H1 (cell line): ENCODE measurements around the gene ANKFY1. TPM values are rescaled to one million over a fixed set of nuclear protein-coding genes. Genes with fewer than 3 reads are reported as not detected.

Experiments used
- CTCF ChIA-PET: fragments of 300-600 bp; sonication (Branson Sonifier 250); formaldehyde crosslinking; loops from one replicate; lab custom pipeline; 2021; ENCODE audit not compliant: partially characterized antibody; lab: Charles Lee
- POLR2A ChIA-PET: fragments of 300-600 bp; sonication (Branson Sonifier 250); formaldehyde crosslinking; loops from one replicate; lab custom pipeline; 2021; ENCODE audit warnings: inconsistent platforms; ENCODE audit not compliant: partially characterized antibody; lab: Charles Lee
- DNase-seq, 2 experiments: peaks; one replicate each; pipeline versions ENCODE4 v3.0.0 to v3.0.0-alpha.2; 2010 to 2022; ENCODE audit warnings: low spot score in 2 of 2, low read depth in 1 of 2, mixed read lengths in 1 of 2
- FAIRE-seq: peaks from 2 replicates; lab custom pipeline; 2011; peaks lifted over from hg19 to GRCh38; lab: Jason Lieb, UNC
- H2AFZ ChIP-seq: 2 replicates; pipeline ENCODE4 v1.8.1; 2012; ENCODE audit warnings: low read length, inconsistent platforms
- H2AK5ac ChIP-seq: 2 replicates; pipeline ENCODE4 v1.6.1; 2013; ENCODE audit warnings: low read depth, low read length
- H2BK120ac ChIP-seq: replicated peaks from 2 replicates; pipeline ENCODE3; 2013; ENCODE audit warnings: low read depth, low read length, inconsistent platforms
- H2BK12ac ChIP-seq: 2 replicates; pipeline ENCODE4 v1.6.1; 2013; ENCODE audit warnings: low read depth, low read length
- H2BK15ac ChIP-seq: 2 replicates; pipeline ENCODE4 v1.6.1; 2013; ENCODE audit warnings: low read length
- H2BK20ac ChIP-seq: 2 replicates; pipeline ENCODE4 v1.6.1; 2013; ENCODE audit warnings: low read length
- H2BK5ac ChIP-seq: 2 replicates; pipeline ENCODE4 v1.6.1; 2013; ENCODE audit warnings: low read depth, low read length
- H3K14ac ChIP-seq: 2 replicates; pipeline ENCODE4 v1.6.1; 2013; ENCODE audit warnings: inconsistent platforms; ENCODE audit not compliant: insufficient read length
- H3K18ac ChIP-seq: 2 replicates; pipeline ENCODE4 v1.6.1; 2013; ENCODE audit warnings: low read length; ENCODE audit errors: extremely low read depth
- H3K23ac ChIP-seq: 2 replicates; pipeline ENCODE4 v1.6.1; 2013; ENCODE audit warnings: inconsistent platforms; ENCODE audit not compliant: insufficient read length
- H3K23me2 ChIP-seq: 2 replicates; pipeline ENCODE4 v1.6.1; 2013; ENCODE audit warnings: low read depth, low read length
- H3K27ac ChIP-seq: 2 replicates; pipeline ENCODE4 v1.6.1; 2011; ENCODE audit warnings: low read depth, low read length, inconsistent platforms
- H3K27me3 ChIP-seq, 4 experiments: replicated peaks in 1 of 4; 1 replicate in 1 of 4; 2 replicates in 3 of 4; pipeline versions ENCODE4 v1.6.1 to v1.8.1; 2011 to 2013; ENCODE audit warnings: low read length in 3 of 4, mild to moderate bottlenecking in 3 of 4, inconsistent platforms in 2 of 4, mixed read lengths in 2 of 4, moderate library complexity in 1 of 4; ENCODE audit not compliant: control insufficient read depth in 3 of 4, insufficient read depth in 3 of 4; ENCODE audit errors: extremely low read depth in 1 of 4
- H3K36me3 ChIP-seq, 4 experiments: 2 replicates each; pipeline versions ENCODE4 v1.6.1 to v1.8.1; 2011 to 2013; ENCODE audit warnings: mild to moderate bottlenecking in 4 of 4, low read length in 3 of 4, moderate library complexity in 2 of 4, control low read depth in 1 of 4, inconsistent platforms in 1 of 4; ENCODE audit not compliant: insufficient read depth in 4 of 4, control insufficient read depth in 2 of 4
- H3K4ac ChIP-seq: replicated peaks from 2 replicates; pipeline ENCODE3; 2013; ENCODE audit warnings: low read length, low read depth, mixed read lengths, inconsistent platforms; ENCODE audit not compliant: insufficient read length
- H3K4me1 ChIP-seq, 4 experiments: replicated peaks in 1 of 4; 1 replicate in 1 of 4; 2 replicates in 3 of 4; pipeline versions ENCODE4 v1.6.1 to v1.8.1; 2011 to 2013; ENCODE audit warnings: low read length in 3 of 4, inconsistent platforms in 2 of 4, mixed read lengths in 1 of 4; ENCODE audit not compliant: insufficient read depth in 4 of 4, control insufficient read depth in 3 of 4
- H3K4me2 ChIP-seq, 2 experiments: 2 replicates each; pipeline versions ENCODE4 v1.6.1 to v1.8.1; 2011 to 2013; ENCODE audit warnings: low read depth in 2 of 2, low read length in 2 of 2, control low read depth in 1 of 2, inconsistent platforms in 1 of 2, mild to moderate bottlenecking in 1 of 2; ENCODE audit not compliant: insufficient read depth in 1 of 2
- H3K4me3 ChIP-seq, 4 experiments: fragments of 200-600, 300-600 bp in 1 of 4; sonication (generic), shearing (Covaris generic), sonication (Bioruptor Twin) in 1 of 4; 2 replicates each; pipeline versions ENCODE4 v1.5.1 to v1.8.1; 2011 to 2016; ENCODE audit warnings: low read length in 4 of 4, low read depth in 3 of 4, control low read depth in 2 of 4, inconsistent platforms in 2 of 4, mild to moderate bottlenecking in 2 of 4, mixed read lengths in 1 of 4, moderate library complexity in 1 of 4; ENCODE audit not compliant: insufficient read depth in 2 of 4; ENCODE audit errors: extremely low read depth in 1 of 4
- H3K56ac ChIP-seq: replicated peaks from 2 replicates; pipeline ENCODE3; 2013; ENCODE audit warnings: low read depth, mild to moderate bottlenecking, mixed read lengths, low read length, inconsistent platforms; ENCODE audit not compliant: insufficient read length
- H3K79me1 ChIP-seq: 2 replicates; pipeline ENCODE4 v1.6.1; 2013; ENCODE audit warnings: low read depth, low read length, control low read depth
- H3K79me2 ChIP-seq, 2 experiments: 2 replicates each; pipeline versions ENCODE4 v1.6.1 to v1.8.1; 2012 to 2013; ENCODE audit warnings: low read length in 2 of 2, mild to moderate bottlenecking in 2 of 2, inconsistent platforms in 1 of 2; ENCODE audit not compliant: insufficient read depth in 2 of 2, control insufficient read depth in 1 of 2
- H3K9ac ChIP-seq, 4 experiments: replicated peaks in 1 of 4; 1 replicate in 1 of 4; 2 replicates in 3 of 4; pipeline versions ENCODE4 v1.6.1 to v1.8.1; 2011 to 2013; ENCODE audit warnings: low read depth in 3 of 4, low read length in 3 of 4, control low read depth in 2 of 4, mild to moderate bottlenecking in 2 of 4, moderate library complexity in 2 of 4, inconsistent platforms in 1 of 4; ENCODE audit errors: extremely low read depth in 1 of 4
- H3K9me3 ChIP-seq, 2 experiments: 2 replicates each; pipeline versions ENCODE4 v1.6.1 to v1.8.1; 2012 to 2013; ENCODE audit warnings: mild to moderate bottlenecking in 2 of 2, moderate library complexity in 2 of 2, control low read depth in 1 of 2, inconsistent platforms in 1 of 2, low read depth in 1 of 2, low read length in 1 of 2, mixed read lengths in 1 of 2; ENCODE audit not compliant: insufficient read depth in 2 of 2
- H4K20me1 ChIP-seq, 2 experiments: replicated peaks in 1 of 2; 2 replicates each; pipeline versions ENCODE3 to v1.8.1; 2011 to 2013; ENCODE audit warnings: inconsistent platforms in 2 of 2, low read length in 2 of 2, mild to moderate bottlenecking in 1 of 2; ENCODE audit not compliant: insufficient read depth in 2 of 2, control insufficient read depth in 1 of 2
- H4K5ac ChIP-seq: 2 replicates; pipeline ENCODE4 v1.6.1; 2013; ENCODE audit warnings: low read length, low read depth, mixed read lengths, inconsistent platforms; ENCODE audit not compliant: insufficient read length
- H4K8ac ChIP-seq: 2 replicates; pipeline ENCODE4 v1.8.0; 2013; ENCODE audit warnings: mild to moderate bottlenecking, moderate library complexity, low read length, inconsistent platforms; ENCODE audit not compliant: insufficient read depth; ENCODE audit errors: extremely low read depth
- H4K91ac ChIP-seq: replicated peaks from 2 replicates; pipeline ENCODE3; 2013; ENCODE audit warnings: low read length, mixed read lengths, inconsistent platforms; ENCODE audit not compliant: insufficient read length
- FOSL1 ChIP-seq: IDR thresholded peaks from 2 replicates; pipeline ENCODE4 v1.6.1; 2011; ENCODE audit warnings: mild to moderate bottlenecking, low read depth, low read length, moderate library complexity; ENCODE audit not compliant: insufficient read depth
- GABPA ChIP-seq: IDR thresholded peaks from 2 replicates; pipeline ENCODE4 v1.6.1; 2011; ENCODE audit warnings: mild to moderate bottlenecking, low read length, moderate library complexity, borderline replicate concordance; ENCODE audit not compliant: insufficient read depth
- GTF2F1 ChIP-seq: IDR thresholded peaks from 2 replicates; pipeline ENCODE4 v1.6.1; 2012; ENCODE audit warnings: low read depth, low read length, improper control_type of control experiment, borderline replicate concordance
- KDM5A ChIP-seq: fragments of 200-600 bp; IDR thresholded peaks from 2 replicates; pipeline ENCODE4 v1.7.1; 2012; ENCODE audit warnings: mild to moderate bottlenecking, low read length, inconsistent platforms, mixed read lengths
- RXRA ChIP-seq: IDR thresholded peaks from 2 replicates; pipeline ENCODE4 v1.6.1; 2011; ENCODE audit warnings: low read depth, mild to moderate bottlenecking, low read length, moderate library complexity; ENCODE audit not compliant: insufficient read depth
- TAF7 ChIP-seq: optimal IDR thresholded peaks from 2 replicates; pipeline ENCODE3; 2011; ENCODE audit warnings: low read depth, mild to moderate bottlenecking, inconsistent platforms, low read length, moderate library complexity, borderline replicate concordance
- TBP ChIP-seq: IDR thresholded peaks from 2 replicates; pipeline ENCODE4 v1.6.1; 2011; ENCODE audit warnings: low read depth, low read length, improper control_type of control experiment
- WGBS, 2 experiments: shearing (Covaris generic) in 1 of 2; methylation state at CpG; one replicate each; pipeline versions ENCODE4 v1.1.6 to v1.1.7; 2013 to 2015; ENCODE audit warnings: low lambda C conversion rate in 2 of 2, mixed read lengths in 2 of 2, inconsistent platforms in 1 of 2, low coverage in 1 of 2, missing lambda C conversion rate in 1 of 2; ENCODE audit not compliant: insufficient replicate concordance in 2 of 2, insufficient coverage in 1 of 2, insufficient read length in 1 of 2; ENCODE audit errors: extremely low coverage in 1 of 2, missing lambda C conversion rate in 1 of 2; 5-methylcytosine and 5-hydroxymethylcytosine counted together
- polyA plus RNA-seq, 7 experiments: library from polyadenylated mRNA; depleted of rRNA in 3 of 7; stranded (reverse) in 5 of 7; unstranded in 2 of 7; fragments of >200 nt in 5 of 7; fragments of 200-250 nt in 2 of 7; gene quantifications; 1 replicate in 5 of 7; 2 replicates in 1 of 7; 4 replicates in 1 of 7; pipeline versions ENCODE4 v1.2.1 to v1.2.3, GENCODE V29; 2011 to 2013; ENCODE audit warnings: missing spikeins in 2 of 7, mixed read lengths in 2 of 7
- total RNA-seq: library from RNA; stranded (reverse); fragmentation: NEBNext Ultra II Directional; extraction: Animal tissue kit (Norgen Biotek cat#: 25700); gene quantifications from 2 replicates; pipeline ENCODE4 v1.2.1, GENCODE V29; 2021
- TF ChIP-seq, protein P1 (sequence below): IDR thresholded peaks from 2 replicates; pipeline ENCODE4 v1.6.1; 2012; ENCODE audit warnings: inconsistent platforms
- TF ChIP-seq, protein P2 (sequence below), 3 experiments: IDR thresholded peaks; 1 replicate in 2 of 3; 2 replicates in 1 of 3; pipeline versions ENCODE4 v1.5.1 to v1.6.1; 2011; ENCODE audit warnings: low read length in 3 of 3, mild to moderate bottlenecking in 3 of 3, inconsistent platforms in 2 of 3, low read depth in 1 of 3, moderate library complexity in 1 of 3; ENCODE audit not compliant: insufficient read depth in 1 of 3; ENCODE audit errors: control extremely low read depth in 1 of 3

The ANKFY1 gene
- total and polyA plus RNA-seq, 2 of the 8 experiments (the other 6 are each of a cell fraction or from before 2014, with no cell fraction given) = 28.3 to 45.3 TPM

DNA sequence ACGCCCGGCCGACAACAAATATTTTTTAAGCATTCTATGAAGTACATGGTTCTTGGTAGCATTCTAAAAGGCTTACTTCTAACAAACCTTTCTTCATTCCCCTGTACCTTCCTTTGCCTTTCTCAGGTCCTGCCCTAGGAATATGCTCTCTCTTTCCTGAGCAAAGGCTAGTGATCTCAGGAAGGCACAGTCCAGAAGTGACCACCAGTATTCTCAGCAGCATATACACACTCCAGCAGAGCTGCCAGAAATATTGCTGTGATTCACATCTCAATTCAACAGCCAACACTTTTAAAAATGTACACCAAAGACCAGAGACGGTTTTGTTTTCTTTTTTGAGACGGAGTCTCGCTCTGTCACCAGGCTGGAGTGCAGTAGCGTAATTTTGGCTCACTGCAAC lies 41.4 kb upstream of the ANKFY1 start:
- no peak for DNase-seq
- Histone ChIP-seq H3K23me2 (no peaks in the 10 kb centered on the region), H3K9ac (no peak overlapping the region), H3K27ac (no peak overlapping the region), H3K79me1 (peaks cover 2% of the 10 kb centered on the region; the same call in 1 of the 2 replicates), H4K5ac (peak overlapping the region; percentile 2), H2AFZ (no peak overlapping the region), H3K4me1 (peaks cover 2 to 14% (median 5%) of the 10 kb centered on the region in 4 experiments; a peak in 5 of 7 replicates), H3K18ac (no peak overlapping the region), H3K9me3 (no peaks in the 10 kb centered on the region), H3K27me3 (no peaks in the 10 kb centered on the region), H2BK120ac (no peak overlapping the region), H3K14ac (no peak overlapping the region), H3K23ac (no peak overlapping the region), H3K36me3 (peaks cover 9 to 35% (median 17%) of the 10 kb centered on the region in 4 experiments), H4K20me1 (peaks cover 0 to 9% of the 10 kb centered on the region in 2 experiments), H2BK15ac (no peak overlapping the region; the same call in 1 of the 2 replicates), H2AK5ac (no peak overlapping the region), H2BK5ac (no peak overlapping the region), H3K79me2 (peaks cover 6 to 86% of the 10 kb centered on the region in 2 experiments; a peak in 3 of 4 replicates), H3K4me2 (no peak overlapping the region), H2BK20ac (no peak overlapping the region), H3K4me3 (no peak overlapping the region), H3K56ac (no peak overlapping the region), H3K4ac (no peak overlapping the region), H2BK12ac (no peak overlapping the region), H4K91ac (no peak overlapping the region), H4K8ac (no peak overlapping the region; the same call in 1 of the 2 replicates)
- ChIA-PET POLR2A (interaction anchor here (1.0 kb wide), 1 partner anchor 91 kb away, joined by 3 read pairs; no protein-coding TSS in a partner anchor), CTCF (interaction anchor here (0.7 to 2.5 kb wide), 13 partner anchors 11 to 320 kb away, joined by 3 to 9 read pairs (median 4); no protein-coding TSS in a partner anchor)
- FAIRE-seq = no peak
- 92% methylated on average over 7 of the region's 7 CpGs; no CpG with 5 or more reads in 1 of the 2 experiments for WGBS, 2 experiments
- TF ChIP-seq, protein P1, sequence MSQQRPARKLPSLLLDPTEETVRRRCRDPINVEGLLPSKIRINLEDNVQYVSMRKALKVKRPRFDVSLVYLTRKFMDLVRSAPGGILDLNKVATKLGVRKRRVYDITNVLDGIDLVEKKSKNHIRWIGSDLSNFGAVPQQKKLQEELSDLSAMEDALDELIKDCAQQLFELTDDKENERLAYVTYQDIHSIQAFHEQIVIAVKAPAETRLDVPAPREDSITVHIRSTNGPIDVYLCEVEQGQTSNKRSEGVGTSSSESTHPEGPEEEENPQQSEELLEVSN = no peak
- TF ChIP-seq, protein P2, sequence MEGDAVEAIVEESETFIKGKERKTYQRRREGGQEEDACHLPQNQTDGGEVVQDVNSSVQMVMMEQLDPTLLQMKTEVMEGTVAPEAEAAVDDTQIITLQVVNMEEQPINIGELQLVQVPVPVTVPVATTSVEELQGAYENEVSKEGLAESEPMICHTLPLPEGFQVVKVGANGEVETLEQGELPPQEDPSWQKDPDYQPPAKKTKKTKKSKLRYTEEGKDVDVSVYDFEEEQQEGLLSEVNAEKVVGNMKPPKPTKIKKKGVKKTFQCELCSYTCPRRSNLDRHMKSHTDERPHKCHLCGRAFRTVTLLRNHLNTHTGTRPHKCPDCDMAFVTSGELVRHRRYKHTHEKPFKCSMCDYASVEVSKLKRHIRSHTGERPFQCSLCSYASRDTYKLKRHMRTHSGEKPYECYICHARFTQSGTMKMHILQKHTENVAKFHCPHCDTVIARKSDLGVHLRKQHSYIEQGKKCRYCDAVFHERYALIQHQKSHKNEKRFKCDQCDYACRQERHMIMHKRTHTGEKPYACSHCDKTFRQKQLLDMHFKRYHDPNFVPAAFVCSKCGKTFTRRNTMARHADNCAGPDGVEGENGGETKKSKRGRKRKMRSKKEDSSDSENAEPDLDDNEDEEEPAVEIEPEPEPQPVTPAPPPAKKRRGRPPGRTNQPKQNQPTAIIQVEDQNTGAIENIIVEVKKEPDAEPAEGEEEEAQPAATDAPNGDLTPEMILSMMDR (IDR thresholded peaks at IDR 0.05; ENCODE audit: control extremely low read depth in 1 of 3, insufficient read depth in 1 of 3, low read depth in 1 of 3, low read length in 3 of 3) = no peak
- TF ChIP-seq GTF2F1 (no peak), FOSL1 (no peak), RXRA (no peak), GABPA (no peak), KDM5A (no peak), TBP (no peak), TAF7 (no peak)
